Stomach (tissue), 9 donors: ENCODE measurements around the gene PELO. TPM values are rescaled to one million over a fixed set of nuclear protein-coding genes. Genes with fewer than 3 reads are reported as not detected.

Experiments
- DNase-seq, 2 donors: peaks; one replicate each; pipeline versions ENCODE4 v3.0.0 to v3.0.0-alpha.2; 2013 to 2019
- H3K27ac ChIP-seq, 5 donors: fragments of 200-600 bp in 4 of 5; sonication (generic) in 4 of 5; one replicate each; pipeline ENCODE4 v1.5.1; 2013 to 2019; ENCODE audit warnings: mild to moderate bottlenecking in 1 of 5, moderate library complexity in 1 of 5
- H3K27me3 ChIP-seq, 3 donors: fragments of 200-600 bp; sonication (generic); one replicate each; pipeline ENCODE4 v1.5.1; 2017 to 2019; ENCODE audit warnings: mixed run types in 1 of 3
- H3K36me3 ChIP-seq, 4 donors: fragments of 200-600 bp; sonication (generic); 1 replicate in 3 of 4; 2 replicates in 1 of 4; pipeline ENCODE4 v1.5.1; 2016 to 2019
- H3K4me1 ChIP-seq, 4 donors: fragments of 200-600 bp; sonication (generic); one replicate each; pipeline ENCODE4 v1.5.1; 2016 to 2019
- H3K4me3 ChIP-seq, 4 donors: fragments of 200-600 bp; sonication (generic) in 3 of 4; one replicate each; pipeline ENCODE4 v1.5.1; 2016 to 2019; ENCODE audit warnings: mild to moderate bottlenecking in 1 of 4
- H3K9me3 ChIP-seq, 4 donors: fragments of 200-600 bp; sonication (generic); one replicate each; pipeline ENCODE4 v1.5.1; 2016 to 2019
- CTCF ChIP-seq, 7 experiments: fragments of 450-650 bp in 4 of 7; fragments of 200-600 bp in 3 of 7; sonication (generic) in 3 of 7; IDR thresholded peaks; one replicate each; pipeline ENCODE4 v1.5.1; 2016 to 2019; ENCODE audit warnings: antibody characterized with exemption in 7 of 7, control low read depth in 2 of 7, mild to moderate bottlenecking in 1 of 7
- EP300 ChIP-seq: sonication (generic); formaldehyde crosslinking; IDR thresholded peaks from one replicate; pipeline ENCODE4 v1.6.1; 2017; ENCODE audit warnings: antibody characterized with exemption
- POLR2A ChIP-seq, 4 donors: fragments of 450-650 bp; IDR thresholded peaks; one replicate each; pipeline ENCODE4 v1.6.1; 2016; ENCODE audit warnings: antibody characterized with exemption in 4 of 4, control low read depth in 2 of 4, mild to moderate bottlenecking in 1 of 4, moderate library complexity in 1 of 4
- POLR2AphosphoS5 ChIP-seq, 3 donors: sonication (generic); formaldehyde crosslinking; IDR thresholded peaks; one replicate each; pipeline ENCODE4 v1.6.1; 2016; ENCODE audit warnings: antibody characterized with exemption in 3 of 3
- WGBS, 5 donors: extraction: QIAGEN DNeasy Blood & Tissue Kit in 3 of 5; methylation state at CpG; one replicate each; pipeline versions ENCODE4 v1.1.5 to v1.1.7; 2013 to 2018; 5-methylcytosine and 5-hydroxymethylcytosine counted together
- intact Hi-C: fragments of 100-400 bp; cut with DNase I; formaldehyde crosslinking; loops from one replicate; pipeline ENCODE4 v1.15.1; 2023; ENCODE audit warnings: low total_unique reads
- polyA plus RNA-seq, 3 donors: library from polyadenylated mRNA; stranded (reverse); fragments of 200-250 nt; gene quantifications; one replicate each; pipeline ENCODE4 v1.2.3, GENCODE V29; 2013
- total RNA-seq, 5 donors: library from RNA; depleted of rRNA; stranded (reverse); fragments of >200 nt; gene quantifications; one replicate each; pipeline versions ENCODE4 v1.1.0 to v1.2.3, GENCODE V29; 2014 to 2016
- donor health status: healthy with polysubstance abuse.
- donor health status: Bipolar disorder and iron deficiency.
- donor health status: healthy.

Gene PELO
- total and polyA plus RNA-seq, 8 donors: 5.8 to 62.2 (median 12.5) TPM

- intact Hi-C loops: no loop called here
- 77 to 84% (median 82%) methylated on average over 3 of the region's 3 CpGs for WGBS, 5 donors
- Histone ChIP-seq H3K27ac (no peak overlapping the region), H3K36me3 (no peaks in the 10 kb centered on the region), H3K27me3 (no peaks in the 10 kb centered on the region), H3K4me1 (no peaks in the 10 kb centered on the region), H3K4me3 (no peak overlapping the region), H3K9me3 (no peaks in the 10 kb centered on the region)
- no peak for TF ChIP-seq POLR2AphosphoS5 (IDR thresholded peaks at IDR 0.05)
- DNase-seq: no peak
Observed at GRCh38 chr5:52771343-52772039, 16.2 kb upstream of the PELO start.

- intact Hi-C loops: no loop called here
- Histone ChIP-seq H3K27me3 (no peaks in the 10 kb centered on the region), H3K4me1 (no peaks in the 10 kb centered on the region), H3K36me3 (no peaks in the 10 kb centered on the region), H3K9me3 (no peaks in the 10 kb centered on the region), H3K27ac (peak overlapping the region in 1 of 5 donors; percentile 11), H3K4me3 (no peak overlapping the region)
- TF ChIP-seq POLR2A (IDR thresholded peaks at IDR 0.05) (no peak), CTCF (IDR thresholded peaks at IDR 0.05) (no peak), POLR2AphosphoS5 (IDR thresholded peaks at IDR 0.05) (no peak), EP300 (no peak)
- DNase-seq: no peak
Observed at GRCh38 chr5:52772668-52773067, 15.0 kb upstream of the PELO start.

GRCh38 chr5:52773342-52773741 lies 14.4 kb upstream of the PELO start:
- 68 to 85% (median 75%) methylated on average over 2 of the region's 2 CpGs for WGBS, 5 donors

GRCh38 chr5:52774005-52774410 lies 13.7 kb upstream of the PELO start:
- DNase-seq: no peak
- no peaks in the 10 kb centered on the region for H3K27me3 ChIP-seq
- H3K4me1 ChIP-seq: no peaks in the 10 kb centered on the region
- TF ChIP-seq POLR2A (IDR thresholded peaks at IDR 0.05): no peak
- TF ChIP-seq POLR2AphosphoS5 (IDR thresholded peaks at IDR 0.05): no peak
- no peak for TF ChIP-seq EP300
- TF ChIP-seq CTCF (IDR thresholded peaks at IDR 0.05): no peak
- H3K9me3 ChIP-seq: no peaks in the 10 kb centered on the region
- WGBS, 5 donors: 34 to 40% (median 37%) methylated on average over 5 of the region's 5 CpGs
- intact Hi-C loops: no loop called here
- no peaks in the 10 kb centered on the region for H3K36me3 ChIP-seq
- H3K4me3 ChIP-seq: no peak overlapping the region
- peak overlapping the region in 3 of 5 donors; percentile 3 to 7 (median 4) for H3K27ac ChIP-seq

More at GRCh38 chr5:52773342-52773741, 14.4 kb upstream of the PELO start:
- Histone ChIP-seq H3K9me3 (no peaks in the 10 kb centered on the region), H3K36me3 (no peaks in the 10 kb centered on the region), H3K27ac (peak overlapping the region in 1 of 5 donors; percentile 4), H3K4me1 (no peaks in the 10 kb centered on the region), H3K27me3 (no peaks in the 10 kb centered on the region), H3K4me3 (no peak overlapping the region)
- intact Hi-C loops: no loop called here
- DNase-seq: no peak
- TF ChIP-seq POLR2A (IDR thresholded peaks at IDR 0.05) (no peak), EP300 (no peak), POLR2AphosphoS5 (IDR thresholded peaks at IDR 0.05) (no peak)

GRCh38 chr5:52776116-52776515 lies 11.6 kb upstream of the PELO start:
- intact Hi-C loops: no loop called here
- no peaks in the 10 kb centered on the region for H3K4me1 ChIP-seq
- peak in 1 of 2 donors; percentile 26 for DNase-seq
- peak overlapping the region; percentile 21 to 52 (median 42) for H3K27ac ChIP-seq
- TF ChIP-seq POLR2AphosphoS5 (IDR thresholded peaks at IDR 0.05) (peak in 1 of 3 donors; percentile 8), EP300 (no peak)
- H3K27me3 ChIP-seq: no peaks in the 10 kb centered on the region
- H3K36me3 ChIP-seq: no peaks in the 10 kb centered on the region
- H3K9me3 ChIP-seq: no peaks in the 10 kb centered on the region
- no peak overlapping the region for H3K4me3 ChIP-seq
- 81 to 94% (median 88%) methylated on average over 2 of the region's 2 CpGs for WGBS, 5 donors

- intact Hi-C loops: no loop called here
- no peak overlapping the region for H3K4me3 ChIP-seq
- DNase-seq: no peak
- H3K27me3 ChIP-seq: no peaks in the 10 kb centered on the region
- H3K27ac ChIP-seq: no peak overlapping the region
- WGBS, 5 donors: 61 to 83% (median 76%) methylated on average over 4 of the region's 4 CpGs
- H3K4me1 ChIP-seq: no peaks in the 10 kb centered on the region
- H3K9me3 ChIP-seq: no peaks in the 10 kb centered on the region
- no peaks in the 10 kb centered on the region for H3K36me3 ChIP-seq
- TF ChIP-seq POLR2A (IDR thresholded peaks at IDR 0.05) (no peak), EP300 (no peak), CTCF (IDR thresholded peaks at IDR 0.05) (no peak), POLR2AphosphoS5 (IDR thresholded peaks at IDR 0.05) (no peak)
Observed at GRCh38 chr5:52777186-52777585, 10.5 kb upstream of the PELO start.
